GM21528 (cell line): ENCODE measurements around the gene RTP4.
"Not testable (repeated sequence)": the region's sequence is repeated elsewhere in the genome, so short reads cannot be mapped to it uniquely, and the experiment has no call there.

Source experiments
- ATAC-seq: cut with Tn5 transposase; IDR thresholded peaks from one replicate; pipeline ENCODE4 v1.9.1; 2021; ENCODE audit warnings: mild to moderate bottlenecking, moderate library complexity; ENCODE audit not compliant: unreplicated experiment, low FRiP score

RTP4 gene

DNA sequence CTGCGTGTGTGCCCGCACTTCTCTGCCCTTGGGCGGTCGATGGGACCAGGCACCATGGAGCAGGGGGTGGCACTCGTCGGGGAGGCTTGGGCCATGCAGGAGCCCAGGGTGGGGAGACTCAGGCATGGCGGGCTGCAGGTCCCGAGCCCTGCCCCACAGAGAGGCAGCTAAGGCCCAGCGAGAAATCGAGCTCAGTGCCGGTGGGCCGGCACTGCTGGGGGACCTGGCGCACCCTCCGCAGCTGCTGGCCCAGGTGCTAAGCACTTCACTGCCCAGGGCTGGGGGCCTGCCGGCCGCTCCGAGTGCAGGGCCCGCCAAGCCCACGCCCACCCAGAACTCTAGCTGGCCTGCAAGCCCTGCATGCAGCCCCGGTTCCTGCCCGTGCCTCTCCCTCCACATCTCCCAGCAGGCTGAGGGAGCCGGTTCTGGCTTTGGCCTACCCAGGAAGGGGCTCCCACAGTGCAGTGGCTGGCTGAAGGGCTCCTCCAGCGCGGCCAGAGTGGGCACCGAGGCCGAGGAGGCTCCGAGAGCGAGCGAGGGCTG is 553 bp upstream of the RTP4 start:
- no peak for ATAC-seq

DNA sequence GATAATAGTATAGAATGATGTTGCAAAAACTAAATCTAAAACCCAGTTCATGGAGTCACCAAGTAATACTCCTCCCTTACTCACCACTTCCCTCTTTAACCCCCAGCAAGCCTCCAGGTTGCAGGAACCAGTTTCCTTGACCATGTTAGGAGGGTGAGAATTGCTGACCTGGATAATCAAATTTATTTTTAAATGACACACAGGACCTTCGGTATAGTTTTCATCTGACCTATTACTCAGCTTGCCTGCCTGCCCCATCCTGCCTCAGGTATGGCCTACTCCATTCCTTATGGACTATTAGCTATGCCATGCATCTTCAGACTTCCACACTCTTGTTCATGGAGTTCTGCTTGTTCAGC is 883 bp downstream of the RTP4 start:
- peak; percentile 30 for ATAC-seq

GRCh38 chr3:187370051-187370450 is 1.9 kb downstream of the RTP4 start:
- no peak for ATAC-seq

DNA sequence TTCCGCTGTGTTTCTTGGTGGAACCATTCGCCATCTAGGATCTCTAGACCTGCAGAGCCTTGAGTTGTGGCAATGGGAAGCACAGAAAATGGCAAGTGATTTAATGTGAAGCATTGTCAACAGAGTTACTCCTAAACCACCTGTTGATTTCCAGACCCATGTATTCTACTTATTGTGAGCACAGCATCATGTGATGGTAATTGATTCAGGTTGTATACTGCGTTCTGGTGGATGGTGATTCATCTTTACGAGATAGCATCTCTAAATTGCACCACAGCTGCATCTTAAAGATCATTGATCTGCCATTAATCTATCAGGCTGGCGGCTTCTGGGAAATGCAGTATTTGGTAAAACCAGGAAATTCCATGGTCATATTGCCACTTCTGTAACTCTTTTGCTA is 7.4 kb downstream of the RTP4 start:
- no peak for ATAC-seq

DNA sequence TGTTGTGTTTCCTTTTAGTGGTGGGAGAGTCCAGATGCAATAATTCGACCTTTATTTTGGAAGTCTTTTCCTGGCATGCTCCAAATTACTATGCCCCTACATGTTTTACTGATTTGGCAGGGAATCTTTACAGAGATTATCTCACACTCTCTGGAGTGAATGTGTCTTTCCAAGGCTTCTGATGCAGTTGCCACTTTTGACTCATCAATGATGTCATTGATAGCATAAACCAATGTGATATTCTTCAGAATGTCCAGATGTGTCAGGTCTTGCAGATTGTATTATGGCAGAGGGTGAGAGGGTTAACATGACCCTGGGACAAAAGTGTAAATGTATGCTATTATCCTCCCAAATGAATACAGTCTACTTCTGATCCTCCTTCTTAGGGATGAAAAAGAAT is 9.7 kb downstream of the RTP4 start:
- ATAC-seq, result no peak

- ATAC-seq, result no peak
These were observed 14.5 kb downstream of the RTP4 start for GRCh38 chr3:187382609-187383151.

GRCh38 chr3:187383246-187383645 is 15.1 kb downstream of the RTP4 start:
- no peak for ATAC-seq

DNA sequence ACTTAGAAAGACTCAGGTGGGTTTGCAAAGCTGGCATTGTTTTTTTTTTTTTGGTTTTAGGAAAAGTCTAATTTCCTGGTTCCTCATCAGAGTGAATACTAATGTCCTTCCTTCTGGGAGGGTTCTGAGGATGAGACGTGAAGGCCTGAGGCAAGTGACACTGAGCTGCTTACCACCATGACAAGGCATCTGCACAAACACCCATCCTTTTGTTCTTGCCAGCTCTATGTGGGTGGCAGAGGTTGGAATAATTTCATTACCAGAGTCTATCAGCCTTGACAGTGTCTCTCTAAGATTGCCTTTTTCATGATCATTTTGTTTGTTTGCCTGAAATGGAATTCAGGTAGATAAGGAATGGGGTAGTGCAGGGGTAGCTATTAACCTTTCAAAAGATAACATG is 17.1 kb downstream of the RTP4 start:
- ATAC-seq, result no peak

DNA sequence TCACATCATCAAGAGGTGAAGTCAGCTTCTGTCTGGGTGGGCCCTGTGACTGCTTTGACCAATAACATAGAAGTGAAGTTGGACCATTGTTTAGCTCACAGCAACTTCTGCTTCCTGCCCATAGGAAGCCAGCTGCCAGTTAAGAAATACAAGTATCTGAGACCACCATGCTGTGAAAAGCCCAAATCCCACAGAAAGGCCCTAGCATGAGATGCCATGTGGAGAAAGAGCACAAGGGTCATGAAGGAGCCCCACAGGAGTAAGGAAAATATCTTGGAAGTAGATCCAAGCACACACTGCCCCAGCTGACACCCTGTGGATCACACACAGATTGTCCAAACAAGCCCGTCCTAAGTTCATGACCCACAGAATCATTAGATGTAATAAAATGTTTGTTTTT is 28.5 kb downstream of the RTP4 start:
- ATAC-seq, result no peak

GRCh38 chr3:187398955-187399354 is 30.8 kb downstream of the RTP4 start:
- ATAC-seq, result no peak

DNA sequence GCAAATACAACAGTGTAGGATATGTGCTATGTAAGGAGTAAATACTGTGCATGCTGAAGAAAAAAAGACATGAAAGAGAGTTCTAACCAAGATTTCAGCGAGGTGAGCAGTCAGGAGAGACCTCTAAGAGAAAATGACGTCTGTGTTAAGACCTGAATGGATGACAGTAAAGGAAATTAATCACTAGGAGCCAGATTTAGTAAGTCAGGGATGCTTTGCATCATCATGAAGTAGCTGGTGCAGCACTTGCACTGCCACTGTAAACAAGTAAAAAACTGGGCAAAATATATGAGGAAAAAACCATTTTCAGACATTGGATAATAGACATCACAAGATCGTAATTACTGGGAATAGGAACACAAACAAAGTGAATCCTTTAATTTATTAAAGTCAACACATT is 32.6 kb downstream of the RTP4 start:
- ATAC-seq, result no peak

DNA sequence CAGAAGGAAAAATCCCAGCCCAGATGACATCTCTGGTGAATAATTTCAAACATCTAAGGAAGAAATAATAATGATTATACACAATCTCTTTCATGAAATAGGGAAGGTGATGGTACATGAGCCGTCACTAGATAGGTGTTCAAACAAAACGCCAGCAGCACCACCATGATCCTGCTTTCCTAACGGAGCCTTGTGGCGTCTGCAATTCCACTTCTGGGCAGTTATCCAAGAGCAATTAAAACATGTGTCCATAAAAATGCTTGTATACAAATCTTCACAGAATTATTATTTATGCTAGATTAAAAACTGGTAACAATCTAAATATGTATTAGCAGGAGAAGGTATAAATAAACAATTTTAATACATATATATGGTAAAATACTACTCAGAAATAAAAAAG is 33.7 kb downstream of the RTP4 start:
- ATAC-seq, result no peak

GRCh38 chr3:187403768-187404288 is 35.6 kb downstream of the RTP4 start:
- ATAC-seq, result no peak

GRCh38 chr3:187406927-187407326 is 38.7 kb downstream of the RTP4 start:
- ATAC-seq, result no peak

DNA sequence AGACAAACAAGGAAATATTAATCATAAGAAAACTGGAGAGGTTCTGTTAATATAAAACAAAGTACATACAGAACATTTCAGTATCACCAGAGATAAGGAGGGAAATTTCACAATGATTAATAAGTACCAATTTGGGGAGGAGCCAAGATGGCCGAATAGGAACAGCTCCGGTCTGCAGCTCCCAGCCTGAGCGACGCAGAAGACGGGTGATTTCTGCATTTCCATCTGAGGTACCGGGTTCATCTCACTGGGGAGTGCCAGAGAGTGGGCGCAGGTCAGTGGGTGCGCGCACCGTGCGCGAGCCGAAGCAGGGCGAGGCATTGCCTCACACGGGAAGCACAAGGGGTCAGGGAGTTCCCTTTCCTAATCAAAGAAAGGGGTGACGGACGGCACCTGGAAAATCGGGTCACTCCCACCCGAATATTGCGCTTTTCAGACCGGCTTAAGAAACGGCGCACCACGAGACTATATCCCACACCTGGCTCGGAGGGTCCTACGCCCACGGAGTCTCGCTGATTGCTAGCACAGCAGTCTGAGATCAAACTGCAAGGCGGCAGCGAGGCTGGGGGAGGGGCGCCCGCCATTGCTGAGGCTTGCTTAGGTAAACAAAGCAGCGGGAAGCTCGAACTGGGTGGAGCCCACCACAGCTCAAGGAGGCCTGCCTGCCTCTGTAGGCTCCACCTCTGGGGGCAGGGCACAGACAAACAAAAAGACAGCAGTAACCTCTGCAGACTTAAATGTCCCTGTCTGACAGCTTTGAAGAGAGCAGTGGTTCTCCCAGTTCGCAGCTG is 44.0 kb downstream of the RTP4 start:
- not testable (repeated sequence) for ATAC-seq
